Calu3 (cell line): ENCODE measurements around the gene SLC6A19. TPM values are rescaled to one million over a fixed set of nuclear protein-coding genes. Genes with fewer than 3 reads are reported as not detected.

Experiments
- BruUV-seq: library from RNA; stranded (reverse); fragments of 400-500 nt; replicated peaks from 2 replicates; lab custom pipeline; 2021; lab: Mats Ljungman, UMichigan
- CTCF ChIA-PET: fragments of 300-600 bp; sonication (Branson Sonifier 250); formaldehyde crosslinking; loops from one replicate; lab custom pipeline; 2022; ENCODE audit warnings: antibody characterized with exemption; lab: Charles Lee
- DNase-seq: peaks from one replicate; pipeline ENCODE4 v3.0.0; 2022
- H3K27ac Mint-ChIP-seq: one replicate; pipeline ENCODE4 v1.8.0; 2022; ENCODE audit warnings: mixed read lengths; ENCODE audit not compliant: unreplicated experiment
- H3K27me3 Mint-ChIP-seq: one replicate; pipeline ENCODE4 v1.8.0; 2022; ENCODE audit warnings: mixed read lengths; ENCODE audit not compliant: unreplicated experiment
- H3K36me3 Mint-ChIP-seq: one replicate; pipeline ENCODE4 v1.8.0; 2022; ENCODE audit warnings: mild to moderate bottlenecking, moderate library complexity, mixed read lengths; ENCODE audit not compliant: insufficient read depth, unreplicated experiment
- H3K4me1 Mint-ChIP-seq: one replicate; pipeline ENCODE4 v1.8.0; 2022; ENCODE audit warnings: mild to moderate bottlenecking, low read depth, mixed read lengths; ENCODE audit not compliant: unreplicated experiment
- H3K4me3 Mint-ChIP-seq: one replicate; pipeline ENCODE4 v1.8.0; 2022; ENCODE audit warnings: mild to moderate bottlenecking, low read depth, moderate library complexity, mixed read lengths; ENCODE audit not compliant: unreplicated experiment
- H3K9me3 Mint-ChIP-seq: one replicate; pipeline ENCODE4 v1.8.0; 2022; ENCODE audit warnings: low read depth, mixed read lengths; ENCODE audit not compliant: unreplicated experiment
- CTCF ChIP-seq: fragments of 200-600 bp; IDR thresholded peaks from one replicate; pipeline ENCODE4 v1.8.0; 2022; ENCODE audit warnings: antibody characterized with exemption; ENCODE audit not compliant: unreplicated experiment
- intact Hi-C: fragments of 100-400 bp; cut with micrococcal nuclease; formaldehyde crosslinking; loops from one replicate; pipeline ENCODE4 v1.10.0; 2022; ENCODE audit not compliant: unreplicated experiment
- total RNA-seq: library from RNA; stranded (reverse); gene quantifications from 2 replicates; pipeline ENCODE4 v1.2.3, GENCODE V29; 2022

SLC6A19 gene
- total RNA-seq, 1 experiment from 2014 or later, result not detected

- H3K4me1 Mint-ChIP-seq, result no peaks in the 10 kb centered on the region
- intact Hi-C loops, result no loop called here
- peaks cover 3% of the 10 kb centered on the region for H3K9me3 Mint-ChIP-seq
- no peak for TF ChIP-seq CTCF
- peaks cover 4% of the 10 kb centered on the region for H3K36me3 Mint-ChIP-seq
- CTCF ChIA-PET, result no interaction called here
- no peak overlapping the region for H3K4me3 Mint-ChIP-seq
- DNase-seq, result no peak
- no TSS peak for BruUV-seq
- no peak overlapping the region for H3K27ac Mint-ChIP-seq
- H3K27me3 Mint-ChIP-seq, result no peaks in the 10 kb centered on the region
Observed at GRCh38 chr5:1272201-1272600, 70.8 kb downstream of the SLC6A19 start.

GRCh38 chr5:1273745-1274144 is 72.3 kb downstream of the SLC6A19 start:
- Mint-ChIP-seq H3K4me3 (no peak overlapping the region), H3K9me3 (peaks cover 3% of the 10 kb centered on the region), H3K36me3 (peaks cover 4% of the 10 kb centered on the region), H3K27ac (no peak overlapping the region), H3K4me1 (no peaks in the 10 kb centered on the region), H3K27me3 (no peaks in the 10 kb centered on the region)
- intact Hi-C loops, result no loop called here
- DNase-seq, result no peak
- no peak for TF ChIP-seq CTCF
- no TSS peak for BruUV-seq
- CTCF ChIA-PET, result no interaction called here

- intact Hi-C loops, result no loop called here
- Mint-ChIP-seq H3K4me1 (no peaks in the 10 kb centered on the region), H3K4me3 (no peak overlapping the region), H3K36me3 (peaks cover 4% of the 10 kb centered on the region), H3K9me3 (peaks cover 3% of the 10 kb centered on the region), H3K27ac (no peak overlapping the region), H3K27me3 (no peaks in the 10 kb centered on the region)
- DNase-seq, result no peak
- no peak for TF ChIP-seq CTCF
- no TSS peak for BruUV-seq
- CTCF ChIA-PET, result no interaction called here
Observed at GRCh38 chr5:1274471-1274870, 73.1 kb downstream of the SLC6A19 start.

Other genes starting within 250 kb of the SLC6A19 start
- 0.47 and 0.93 TPM in 2 replicates for gene NKD2, start 192.8 kb upstream of the SLC6A19 start, total RNA-seq
- 82.3 and 90.5 TPM in 2 replicates for gene SLC12A7, start 89.5 kb upstream of the SLC6A19 start, total RNA-seq
- not detected in 2 replicates for gene SLC6A18, start 23.8 kb downstream of the SLC6A19 start, total RNA-seq
- gene TERT, start 93.5 kb downstream of the SLC6A19 start, total RNA-seq, result 2.1 and 2.3 TPM in 2 replicates
- gene CLPTM1L, start 143.5 kb downstream of the SLC6A19 start, total RNA-seq, result 120 and 127 TPM in 2 replicates
- not detected in 2 replicates for gene SLC6A3, start 243.8 kb downstream of the SLC6A19 start, total RNA-seq